Hepatocyte (in vitro differentiated cells): ENCODE measurements around the gene DLGAP4. TPM values are rescaled to one million over a fixed set of nuclear protein-coding genes. Genes with fewer than 3 reads are reported as not detected.

Experiments
- DNase-seq: peaks from one replicate; pipeline ENCODE4 v3.0.0-alpha.2; 2016; ENCODE audit warnings: low spot score
- H2AFZ ChIP-seq: fragments of 200-600 bp; sonication (generic); 2 replicates; pipeline ENCODE4 v1.6.0; 2016; ENCODE audit warnings: antibody characterized with exemption, mild to moderate bottlenecking
- H3K27ac ChIP-seq: fragments of 200-600 bp; sonication (generic); 2 replicates; pipeline ENCODE4 v1.5.1; 2016; ENCODE audit warnings: mild to moderate bottlenecking
- H3K27me3 ChIP-seq: fragments of 200-600 bp; sonication (generic); 2 replicates; pipeline ENCODE4 v1.6.1; 2016
- H3K36me3 ChIP-seq: fragments of 200-600 bp; sonication (generic); replicated peaks from 2 replicates; pipeline ENCODE4 v1.5.1; 2016; ENCODE audit warnings: low read depth; ENCODE audit not compliant: insufficient read depth
- H3K4me1 ChIP-seq: fragments of 200-600 bp; sonication (generic); 2 replicates; pipeline ENCODE4 v1.5.1; 2016; ENCODE audit warnings: mild to moderate bottlenecking, moderate library complexity; ENCODE audit not compliant: insufficient read depth
- H3K4me2 ChIP-seq: fragments of 200-600 bp; sonication (generic); 2 replicates; pipeline ENCODE4 v1.6.0; 2016
- H3K4me3 ChIP-seq: fragments of 200-600 bp; sonication (generic); 2 replicates; pipeline ENCODE4 v1.5.1; 2016; ENCODE audit warnings: mild to moderate bottlenecking
- H3K79me2 ChIP-seq: fragments of 200-600 bp; sonication (generic); 2 replicates; pipeline ENCODE4 v1.6.0; 2017; ENCODE audit warnings: mild to moderate bottlenecking
- H3K9me2 ChIP-seq: fragments of 200-600 bp; sonication (generic); replicated peaks from 2 replicates; pipeline ENCODE4 v1.6.0; 2017; ENCODE audit warnings: mild to moderate bottlenecking; ENCODE audit not compliant: insufficient read depth
- H3K9me3 ChIP-seq: fragments of 200-600 bp; sonication (generic); 2 replicates; pipeline ENCODE4 v1.5.1; 2016; ENCODE audit warnings: low read depth, mild to moderate bottlenecking
- H4K20me1 ChIP-seq: fragments of 200-600 bp; sonication (generic); 2 replicates; pipeline ENCODE4 v1.6.0; 2016; ENCODE audit warnings: mild to moderate bottlenecking; ENCODE audit not compliant: insufficient read depth, poor library complexity, severe bottlenecking
- EZH2 ChIP-seq: fragments of 200-600 bp; sonication (generic); IDR thresholded peaks from 2 replicates; pipeline ENCODE4 v1.6.1; 2016; ENCODE audit warnings: antibody characterized with exemption, mild to moderate bottlenecking, borderline replicate concordance
- EZH2phosphoT487 ChIP-seq: fragments of 200-600 bp; sonication (generic); IDR thresholded peaks from one replicate; pipeline ENCODE4 v1.6.1; 2018; ENCODE audit warnings: antibody characterized with exemption, mild to moderate bottlenecking, low read depth, moderate library complexity; ENCODE audit not compliant: unreplicated experiment, severe bottlenecking
- WGBS: methylation state at CpG from one replicate; pipeline ENCODE4 v1.1.6; 2016; ENCODE audit warnings: low lambda C conversion rate; ENCODE audit errors: missing lambda C conversion rate; 5-methylcytosine and 5-hydroxymethylcytosine counted together
- polyA plus RNA-seq: library from polyadenylated mRNA; unstranded; fragments of >200 nt; fragmentation: Nextera tagmentation; extraction: Ambion mirVana; gene quantifications from 2 replicates; pipeline ENCODE4 v1.2.1, GENCODE V29; 2016
- total RNA-seq: library from RNA; depleted of rRNA; stranded (reverse); fragments of >200 nt; gene quantifications from 2 replicates; pipeline ENCODE4 v1.2.3, GENCODE V29; 2014
- TF ChIP-seq, protein P1 (sequence below): fragments of 200-600 bp; sonication (generic); IDR thresholded peaks from 2 replicates; pipeline ENCODE4 v1.5.1; 2016; ENCODE audit warnings: antibody characterized with exemption, mild to moderate bottlenecking; ENCODE audit not compliant: poor library complexity

Gene DLGAP4
- total and polyA plus RNA-seq, 2 experiments from 2014 or later = 16.5 to 39.4 TPM

DNA sequence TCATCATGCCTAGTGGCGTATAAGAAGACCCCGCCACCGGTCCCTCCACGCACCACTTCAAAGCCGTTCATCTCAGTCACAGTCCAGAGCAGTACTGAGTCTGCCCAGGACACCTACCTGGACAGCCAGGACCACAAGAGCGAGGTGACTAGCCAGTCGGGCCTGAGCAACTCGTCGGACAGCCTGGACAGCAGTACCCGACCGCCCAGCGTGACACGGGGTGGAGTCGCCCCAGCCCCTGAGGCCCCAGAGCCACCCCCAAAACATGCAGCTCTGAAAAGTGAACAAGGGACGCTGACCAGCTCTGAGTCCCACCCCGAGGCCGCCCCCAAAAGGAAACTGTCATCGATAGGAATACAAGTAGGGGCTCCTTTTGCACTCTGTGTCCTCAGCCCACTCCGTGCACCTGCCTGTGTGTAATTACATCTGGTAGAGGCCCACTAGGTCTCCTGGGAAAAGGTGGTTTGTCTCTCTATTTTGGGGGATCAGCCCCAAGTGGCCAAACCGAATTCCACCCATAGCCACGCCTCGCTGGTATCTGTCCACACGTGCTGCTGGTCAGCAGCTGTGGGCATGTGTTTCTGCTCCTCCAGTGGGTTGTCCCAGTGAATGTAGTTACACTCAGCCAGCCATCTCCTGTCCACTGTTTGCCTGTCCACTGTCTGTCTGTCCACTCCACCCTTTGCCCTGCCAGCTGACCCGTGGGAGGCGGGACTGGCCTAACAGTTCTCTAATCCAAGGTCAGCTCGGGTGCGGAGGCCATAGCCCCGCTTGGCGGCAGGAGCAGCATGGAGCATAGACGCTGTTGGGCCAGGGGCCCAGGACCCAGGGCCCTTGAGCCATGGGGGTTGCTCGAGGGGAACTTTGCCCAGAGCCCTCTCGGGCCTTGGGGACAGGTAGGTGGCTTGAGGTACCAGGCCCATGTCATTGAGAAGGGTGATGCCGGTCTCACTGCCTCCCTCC is 190.8 kb downstream of the DLGAP4 start:
- Histone ChIP-seq H4K20me1 (peaks cover 52% of the 10 kb centered on the region), H3K4me3 (no peak overlapping the region), H2AFZ (no peak overlapping the region), H3K27ac (no peak overlapping the region), H3K36me3 (no peaks in the 10 kb centered on the region), H3K27me3 (no peaks in the 10 kb centered on the region), H3K4me2 (no peak overlapping the region), H3K9me2 (no peaks in the 10 kb centered on the region), H3K9me3 (no peaks in the 10 kb centered on the region), H3K4me1 (no peaks in the 10 kb centered on the region), H3K79me2 (peaks cover 46% of the 10 kb centered on the region)
- TF ChIP-seq EZH2 (no peak), EZH2phosphoT487 (no peak)
- TF ChIP-seq, protein P1, sequence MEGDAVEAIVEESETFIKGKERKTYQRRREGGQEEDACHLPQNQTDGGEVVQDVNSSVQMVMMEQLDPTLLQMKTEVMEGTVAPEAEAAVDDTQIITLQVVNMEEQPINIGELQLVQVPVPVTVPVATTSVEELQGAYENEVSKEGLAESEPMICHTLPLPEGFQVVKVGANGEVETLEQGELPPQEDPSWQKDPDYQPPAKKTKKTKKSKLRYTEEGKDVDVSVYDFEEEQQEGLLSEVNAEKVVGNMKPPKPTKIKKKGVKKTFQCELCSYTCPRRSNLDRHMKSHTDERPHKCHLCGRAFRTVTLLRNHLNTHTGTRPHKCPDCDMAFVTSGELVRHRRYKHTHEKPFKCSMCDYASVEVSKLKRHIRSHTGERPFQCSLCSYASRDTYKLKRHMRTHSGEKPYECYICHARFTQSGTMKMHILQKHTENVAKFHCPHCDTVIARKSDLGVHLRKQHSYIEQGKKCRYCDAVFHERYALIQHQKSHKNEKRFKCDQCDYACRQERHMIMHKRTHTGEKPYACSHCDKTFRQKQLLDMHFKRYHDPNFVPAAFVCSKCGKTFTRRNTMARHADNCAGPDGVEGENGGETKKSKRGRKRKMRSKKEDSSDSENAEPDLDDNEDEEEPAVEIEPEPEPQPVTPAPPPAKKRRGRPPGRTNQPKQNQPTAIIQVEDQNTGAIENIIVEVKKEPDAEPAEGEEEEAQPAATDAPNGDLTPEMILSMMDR = no peak
- 92% methylated on average over 32 of the region's 33 CpGs for WGBS
- DNase-seq = no peak

GRCh38 chr20:36497856-36498255 is 191.7 kb downstream of the DLGAP4 start:
- no peak for DNase-seq
- peaks cover 44% of the 10 kb centered on the region for H4K20me1 ChIP-seq
- WGBS = 73% methylated on average over 4 of the region's 4 CpGs
- H3K4me1 ChIP-seq = no peaks in the 10 kb centered on the region
- H3K27ac ChIP-seq = no peak overlapping the region
- no peaks in the 10 kb centered on the region for H3K27me3 ChIP-seq
- H3K79me2 ChIP-seq = peaks cover 37% of the 10 kb centered on the region
- H3K4me3 ChIP-seq = no peak overlapping the region
- H3K36me3 ChIP-seq = no peaks in the 10 kb centered on the region
- no peak overlapping the region for H2AFZ ChIP-seq
- TF ChIP-seq, protein P1 = no peak
- TF ChIP-seq EZH2phosphoT487 = no peak
- TF ChIP-seq EZH2 = no peak
- no peaks in the 10 kb centered on the region for H3K9me3 ChIP-seq
- H3K4me2 ChIP-seq = no peak overlapping the region
- no peaks in the 10 kb centered on the region for H3K9me2 ChIP-seq

GRCh38 chr20:36498386-36499179 is 192.4 kb downstream of the DLGAP4 start:
- 90% methylated on average over 14 of the region's 14 CpGs for WGBS
- H3K4me2 ChIP-seq = no peak overlapping the region
- H2AFZ ChIP-seq = no peak overlapping the region
- no peak overlapping the region for H3K27ac ChIP-seq
- no peak overlapping the region for H3K4me3 ChIP-seq
- H3K79me2 ChIP-seq = peaks cover 34% of the 10 kb centered on the region
- H3K4me1 ChIP-seq = no peaks in the 10 kb centered on the region
- DNase-seq = no peak
- no peaks in the 10 kb centered on the region for H3K9me2 ChIP-seq
- TF ChIP-seq EZH2phosphoT487 (no peak), EZH2 (no peak)
- TF ChIP-seq, protein P1 = no peak
- H3K36me3 ChIP-seq = no peaks in the 10 kb centered on the region
- peaks cover 37% of the 10 kb centered on the region for H4K20me1 ChIP-seq
- no peaks in the 10 kb centered on the region for H3K27me3 ChIP-seq
- H3K9me3 ChIP-seq = no peaks in the 10 kb centered on the region
